SU-DHL-6 (cell line): ENCODE results near the gene RNASEH2C.
"Not testable (repeated sequence)": the region's sequence is repeated elsewhere in the genome, so short reads cannot be mapped to it uniquely, and the experiment has no call there.

ENCODE experiments used
- H2AFZ ChIP-seq: fragments of 200-600 bp; sonication (generic); 2 replicates; pipeline ENCODE4 v1.6.1; 2014; ENCODE audit warnings: low read depth, mild to moderate bottlenecking, moderate library complexity, mixed read lengths, antibody characterized with exemption, low read length; ENCODE audit not compliant: severe bottlenecking
- H3F3A ChIP-seq: fragments of 200-600 bp; shearing (Covaris generic); 2 replicates; pipeline ENCODE4 v1.6.0; 2016; ENCODE audit warnings: antibody characterized with exemption, mild to moderate bottlenecking; ENCODE audit not compliant: insufficient read depth
- H3K27ac ChIP-seq: fragments of 200-600 bp; sonication (generic); 2 replicates; pipeline ENCODE4 v1.5.1; 2016; ENCODE audit warnings: low read depth, mild to moderate bottlenecking, low read length, moderate library complexity, mixed read lengths
- H3K27me3 ChIP-seq: fragments of 200-600 bp; sonication (generic), shearing (Covaris generic); 2 replicates; pipeline ENCODE4 v1.6.0; 2014; ENCODE audit warnings: mild to moderate bottlenecking, low read length
- H3K36me3 ChIP-seq: fragments of 200-600 bp; sonication (generic); 2 replicates; pipeline ENCODE4 v1.6.1; 2014; ENCODE audit warnings: mild to moderate bottlenecking, low read length, mixed read lengths
- H3K4me2 ChIP-seq: fragments of 300-600, 200-600 bp; shearing (Covaris generic), sonication (generic); 2 replicates; pipeline ENCODE4 v1.6.0; 2014; ENCODE audit warnings: low read length, low read depth, mild to moderate bottlenecking; ENCODE audit not compliant: poor library complexity, severe bottlenecking
- H3K4me3 ChIP-seq: fragments of 200-600 bp; sonication (generic); 2 replicates; pipeline ENCODE4 v1.5.1; 2014; ENCODE audit warnings: antibody characterized with exemption, low read length, mild to moderate bottlenecking, mixed read lengths; ENCODE audit not compliant: insufficient read depth, poor library complexity, severe bottlenecking
- H3K79me2 ChIP-seq: fragments of 200-600 bp; sonication (generic); 2 replicates; pipeline ENCODE4 v1.6.1; 2014; ENCODE audit warnings: mild to moderate bottlenecking, low read length, moderate library complexity; ENCODE audit not compliant: insufficient read depth
- H3K9ac ChIP-seq: fragments of 200-600 bp; sonication (generic); 2 replicates; pipeline ENCODE4 v1.7.0; 2014; ENCODE audit warnings: mild to moderate bottlenecking, low read length
- H3K9me2 ChIP-seq: fragments of 200-600 bp; sonication (generic); replicated peaks from 2 replicates; pipeline ENCODE4 v1.6.1; 2014; ENCODE audit warnings: low read length; ENCODE audit not compliant: insufficient read depth
- H3K9me3 ChIP-seq: fragments of 200-600 bp; sonication (generic); 2 replicates; pipeline ENCODE4 v1.6.1; 2014; ENCODE audit warnings: low read length, mixed read lengths; ENCODE audit not compliant: insufficient read depth
- H4K20me1 ChIP-seq: fragments of 200-600 bp; sonication (generic); 2 replicates; pipeline ENCODE4 v1.6.1; 2014; ENCODE audit warnings: low read depth, mild to moderate bottlenecking, antibody characterized with exemption, low read length, moderate library complexity, mixed read lengths
- EZH2phosphoT487 ChIP-seq: fragments of 200-600 bp; sonication (generic), shearing (Covaris generic); conservative IDR thresholded peaks from 2 replicates; pipeline ENCODE4 v1.6.1; 2018; ENCODE audit warnings: mild to moderate bottlenecking, antibody characterized with exemption, low read length, moderate library complexity, mixed read lengths
- TF ChIP-seq, protein P1 (sequence below): fragments of 200-600 bp; sonication (generic); IDR thresholded peaks from one replicate; pipeline ENCODE4 v1.5.1; 2017; ENCODE audit warnings: antibody characterized with exemption, mild to moderate bottlenecking, low read length, moderate library complexity; ENCODE audit not compliant: insufficient read depth, poor library complexity, severe bottlenecking

RNASEH2C gene

DNA sequence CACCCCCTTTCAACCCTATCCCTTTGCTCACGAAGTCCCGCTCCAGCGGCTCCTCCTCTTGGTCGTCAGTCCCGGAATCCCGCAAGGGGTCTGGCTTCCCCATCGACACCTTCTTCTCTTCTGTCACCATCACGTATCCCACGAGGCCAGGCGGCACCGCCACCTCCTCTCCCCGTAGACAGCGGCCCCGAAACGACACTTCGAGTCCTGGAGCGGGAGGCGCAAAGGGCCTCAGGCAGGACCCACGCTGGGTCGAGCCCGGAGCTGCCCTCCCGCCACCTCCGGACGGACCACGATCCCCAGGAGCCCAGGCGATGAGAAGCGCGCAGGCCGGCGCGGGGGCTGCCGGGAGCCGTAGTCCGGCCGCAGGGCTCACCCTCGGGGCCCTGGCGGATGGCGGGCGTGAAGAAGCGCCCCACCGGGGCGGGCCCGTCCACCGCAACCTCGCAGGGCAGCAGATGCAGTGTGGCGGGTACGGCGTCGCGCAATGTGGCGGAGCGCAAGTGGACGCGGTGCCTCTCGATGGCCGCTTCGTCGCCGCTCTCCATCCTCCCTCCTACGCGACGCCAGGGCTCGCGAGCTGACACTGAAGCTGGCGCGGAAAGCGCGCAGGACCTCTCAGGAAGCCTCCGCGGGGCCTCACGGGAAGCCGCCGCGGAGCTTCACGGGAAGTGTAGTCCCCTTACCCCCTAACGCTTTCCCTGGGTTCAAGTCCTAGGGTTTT lies at the start of gene RNASEH2C:
Gene RNASEH2C, minus strand, starts transcription at position 588 of the 724 bp plus-strand sequence. Its CDS starts 40 bp downstream, at position 548.
- H3K4me2 ChIP-seq, result peak within 1 kb of the TSS; percentile 84
- H3K79me2 ChIP-seq, result peaks cover 26% of the 10 kb centered on the region
- peak within 1 kb of the TSS; percentile 65 for H3K27ac ChIP-seq
- no peaks in the 10 kb centered on the region for H3K36me3 ChIP-seq
- no peaks in the 10 kb centered on the region; the same call in 1 of the 2 replicates for H4K20me1 ChIP-seq
- no peaks in the 10 kb centered on the region for H3K27me3 ChIP-seq
- peak within 1 kb of the TSS; percentile 77 for H3K9ac ChIP-seq
- H2AFZ ChIP-seq, result peak within 1 kb of the TSS; percentile 79
- no peak for TF ChIP-seq EZH2phosphoT487
- TF ChIP-seq, protein P1, sequence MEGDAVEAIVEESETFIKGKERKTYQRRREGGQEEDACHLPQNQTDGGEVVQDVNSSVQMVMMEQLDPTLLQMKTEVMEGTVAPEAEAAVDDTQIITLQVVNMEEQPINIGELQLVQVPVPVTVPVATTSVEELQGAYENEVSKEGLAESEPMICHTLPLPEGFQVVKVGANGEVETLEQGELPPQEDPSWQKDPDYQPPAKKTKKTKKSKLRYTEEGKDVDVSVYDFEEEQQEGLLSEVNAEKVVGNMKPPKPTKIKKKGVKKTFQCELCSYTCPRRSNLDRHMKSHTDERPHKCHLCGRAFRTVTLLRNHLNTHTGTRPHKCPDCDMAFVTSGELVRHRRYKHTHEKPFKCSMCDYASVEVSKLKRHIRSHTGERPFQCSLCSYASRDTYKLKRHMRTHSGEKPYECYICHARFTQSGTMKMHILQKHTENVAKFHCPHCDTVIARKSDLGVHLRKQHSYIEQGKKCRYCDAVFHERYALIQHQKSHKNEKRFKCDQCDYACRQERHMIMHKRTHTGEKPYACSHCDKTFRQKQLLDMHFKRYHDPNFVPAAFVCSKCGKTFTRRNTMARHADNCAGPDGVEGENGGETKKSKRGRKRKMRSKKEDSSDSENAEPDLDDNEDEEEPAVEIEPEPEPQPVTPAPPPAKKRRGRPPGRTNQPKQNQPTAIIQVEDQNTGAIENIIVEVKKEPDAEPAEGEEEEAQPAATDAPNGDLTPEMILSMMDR, result no peak
- H3K9me2 ChIP-seq, result no peaks in the 10 kb centered on the region
- peak within 1 kb of the TSS; percentile 77 for H3K4me3 ChIP-seq
- no peaks in the 10 kb centered on the region for H3K9me3 ChIP-seq
- peaks cover 15% of the 10 kb centered on the region for H3F3A ChIP-seq

DNA sequence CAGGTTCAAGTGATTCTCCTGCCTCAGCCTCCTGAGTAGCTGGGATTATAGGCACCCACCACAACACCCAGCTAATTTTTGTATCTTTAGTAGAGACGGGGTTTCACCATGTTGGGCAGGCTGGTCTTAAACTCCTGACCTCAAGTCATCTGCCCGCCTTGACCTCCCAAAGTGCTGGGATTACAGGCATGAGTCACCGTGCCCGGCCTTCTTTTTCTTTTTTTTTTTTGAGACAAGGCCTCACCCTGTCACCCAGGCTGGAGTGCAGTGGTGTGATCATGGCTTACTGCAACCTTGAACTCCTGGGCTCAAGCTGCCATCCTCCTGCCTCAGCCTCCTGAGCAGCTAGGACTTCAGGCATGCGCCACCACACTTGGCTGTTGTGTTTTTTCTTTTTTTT lies 47.2 kb upstream of the RNASEH2C start:
- H4K20me1 ChIP-seq, H3K9ac ChIP-seq, H3K79me2 ChIP-seq, H3K9me3 ChIP-seq, H3F3A ChIP-seq, H3K36me3 ChIP-seq, H3K27ac ChIP-seq, H3K27me3 ChIP-seq, H3K4me2 ChIP-seq, H3K9me2 ChIP-seq, H3K4me3 ChIP-seq, H2AFZ ChIP-seq: not testable (repeated sequence)

DNA sequence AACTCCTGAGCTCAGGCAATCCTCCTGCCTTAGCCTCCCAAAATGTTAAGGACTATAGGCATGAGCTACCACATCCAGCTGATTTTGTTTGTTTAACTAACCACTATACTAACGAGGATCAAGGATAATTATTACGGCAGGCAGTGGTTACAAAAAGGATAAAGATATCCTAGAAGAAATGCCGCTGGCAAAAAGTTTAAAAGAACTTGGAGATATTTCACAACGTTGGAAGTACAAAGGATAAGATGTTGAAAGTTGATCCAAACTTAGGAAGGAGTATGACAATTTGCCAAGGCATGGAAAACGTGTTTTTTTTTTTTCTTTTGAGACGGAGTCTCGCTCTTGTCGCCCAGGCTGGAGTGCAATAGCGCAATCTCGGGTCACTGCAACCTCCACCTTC lies 46.8 kb upstream of the RNASEH2C start:
- no peak overlapping the region for H3K4me2 ChIP-seq
- H4K20me1 ChIP-seq, result no peaks in the 10 kb centered on the region
- TF ChIP-seq, protein P1, result no peak
- TF ChIP-seq EZH2phosphoT487, result no peak
- no peak overlapping the region for H2AFZ ChIP-seq
- H3K9me2 ChIP-seq, result no peaks in the 10 kb centered on the region
- no peaks in the 10 kb centered on the region for H3K36me3 ChIP-seq
- no peak overlapping the region for H3K9ac ChIP-seq
- H3F3A ChIP-seq, result 0 out of 2 replicates have a peak, but pooled peaks cover 2% of the 10 kb centered on the region
- no peaks in the 10 kb centered on the region for H3K9me3 ChIP-seq
- no peaks in the 10 kb centered on the region for H3K27me3 ChIP-seq
- H3K79me2 ChIP-seq, result no peaks in the 10 kb centered on the region
- H3K4me3 ChIP-seq, result no peak overlapping the region
- H3K27ac ChIP-seq, result no peak overlapping the region

DNA sequence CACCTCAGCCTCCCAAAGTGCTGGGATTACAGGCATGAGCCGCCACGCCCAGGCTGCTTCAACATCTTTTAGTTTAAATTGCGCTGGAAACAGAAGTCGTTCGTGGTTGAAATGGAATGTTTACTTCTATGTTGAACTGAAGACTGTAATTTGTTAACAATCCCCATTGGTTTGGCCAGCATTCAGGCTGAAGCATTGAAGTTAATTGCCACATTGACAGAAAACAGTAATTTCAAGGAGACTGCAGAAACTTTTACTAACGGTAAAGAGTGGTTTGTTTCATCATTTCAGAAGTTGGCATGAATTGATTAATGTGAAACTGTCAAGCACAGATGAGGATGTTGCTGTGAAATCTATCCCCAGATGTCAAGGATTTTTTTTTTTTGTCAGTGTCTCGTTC lies 45.9 kb upstream of the RNASEH2C start:
- no peak for TF ChIP-seq EZH2phosphoT487
- TF ChIP-seq, protein P1, result no peak
- Histone ChIP-seq H3K9me3 (no peaks in the 10 kb centered on the region), H4K20me1 (no peaks in the 10 kb centered on the region), H3F3A (no peaks in the 10 kb centered on the region), H3K27me3 (no peaks in the 10 kb centered on the region), H3K79me2 (no peaks in the 10 kb centered on the region), H3K36me3 (no peaks in the 10 kb centered on the region), H3K4me2 (no peak overlapping the region), H3K4me3 (no peak overlapping the region), H3K27ac (no peak overlapping the region), H3K9me2 (no peaks in the 10 kb centered on the region), H3K9ac (no peak overlapping the region), H2AFZ (no peak overlapping the region)
